HepG2 (cell line): ENCODE data around the gene NFATC2. TPM values are rescaled to one million over a fixed set of nuclear protein-coding genes. Genes with fewer than 3 reads are reported as not detected.

Experiments used
- ATAC-seq: fragments of 200-7000 bp; cut with Tn5 transposase; 3 replicates; pipeline ENCODE4 v1.9.1; 2020; ENCODE audit warnings: mild to moderate bottlenecking, moderate library complexity
- BruUV-seq: library from RNA; stranded (reverse); fragments of 400-500 nt; replicated peaks from 2 replicates; lab custom pipeline; 2021; lab: Mats Ljungman, UMichigan
- CTCF ChIA-PET: fragments of 300-600 bp; formaldehyde crosslinking; extraction: SDS; loops from one replicate; lab custom pipeline; 2021; ENCODE audit warnings: low total read pairs, inconsistent platforms, low intra/inter-chr PET ratio; lab: Yijun Ruan, JAX
- POLR2A ChIA-PET: fragments of 350-600 bp; sonication (Branson Sonifier 250); formaldehyde crosslinking; loops from one replicate; lab custom pipeline; 2020; ENCODE audit warnings: antibody characterized with exemption, inconsistent platforms; lab: Yijun Ruan, JAX
- DNase-seq: peaks from one replicate; pipeline ENCODE4 v3.0.0-alpha.2; 2015; ENCODE audit warnings: low spot score
- FAIRE-seq: peaks from 3 replicates; lab custom pipeline; 2011; peaks lifted over from hg19 to GRCh38; lab: Jason Lieb, UNC
- H2AFZ ChIP-seq: one replicate; pipeline ENCODE4 v1.6.1; 2011; ENCODE audit warnings: low read length, inconsistent platforms
- H3K27ac ChIP-seq: fragments of 300-600 bp; 3 replicates; pipeline ENCODE4 v1.8.0; 2011; ENCODE audit warnings: mixed run types, mild to moderate bottlenecking, mixed read lengths, low read length, inconsistent platforms; ENCODE audit not compliant: insufficient read depth; ENCODE audit errors: extremely low read length
- H3K27me3 ChIP-seq, 2 experiments: fragments of 200-600 bp in 1 of 2; 2 replicates in 1 of 2; 3 replicates in 1 of 2; pipeline versions ENCODE4 v1.6.0 to v1.8.0; 2011; ENCODE audit warnings: low read length in 2 of 2, mild to moderate bottlenecking in 2 of 2, moderate library complexity in 2 of 2, inconsistent platforms in 1 of 2; ENCODE audit not compliant: insufficient read depth in 2 of 2, control insufficient read depth in 1 of 2
- H3K36me3 ChIP-seq, 2 experiments: fragments of 200-600 bp in 1 of 2; replicated peaks in 1 of 2; 2 replicates in 1 of 2; 3 replicates in 1 of 2; pipeline versions ENCODE4 v1.5.1 to v1.8.0; 2011; ENCODE audit warnings: low read length in 2 of 2, inconsistent platforms in 1 of 2; ENCODE audit not compliant: insufficient read depth in 2 of 2, control insufficient read depth in 1 of 2
- H3K4me1 ChIP-seq: 2 replicates; pipeline ENCODE4 v1.5.1; 2012; ENCODE audit warnings: low read length, inconsistent platforms; ENCODE audit not compliant: insufficient read depth
- H3K4me2 ChIP-seq: 2 replicates; pipeline ENCODE4 v1.6.0; 2011; ENCODE audit warnings: low read depth, low read length, inconsistent platforms
- H3K4me3 ChIP-seq, 3 experiments: fragments of 200-600 bp in 1 of 3; sonication (generic), shearing (Covaris generic) in 1 of 3; replicated peaks in 1 of 3; 2 replicates each; pipeline ENCODE4 v1.5.1; 2011 to 2016; ENCODE audit warnings: low read length in 3 of 3, inconsistent platforms in 2 of 3, low read depth in 2 of 3, mild to moderate bottlenecking in 2 of 3, control low read depth in 1 of 3, mixed read lengths in 1 of 3; ENCODE audit not compliant: insufficient read depth in 1 of 3
- H3K79me2 ChIP-seq: one replicate; pipeline ENCODE4 v1.6.1; 2011; ENCODE audit warnings: low read length, inconsistent platforms; ENCODE audit not compliant: insufficient read depth
- H3K9ac ChIP-seq: 2 replicates; pipeline ENCODE4 v1.6.0; 2011; ENCODE audit warnings: mild to moderate bottlenecking, low read depth, low read length, inconsistent platforms; ENCODE audit not compliant: insufficient read depth
- H3K9me3 ChIP-seq: 2 replicates; pipeline ENCODE4 v1.5.1; 2012; ENCODE audit warnings: mild to moderate bottlenecking, low read length
- H4K20me1 ChIP-seq: 2 replicates; pipeline ENCODE4 v1.6.0; 2011; ENCODE audit warnings: inconsistent platforms, mild to moderate bottlenecking, low read length, moderate library complexity; ENCODE audit not compliant: insufficient read depth
- MXI1 ChIP-seq: IDR thresholded peaks from 3 replicates; pipeline ENCODE4 v1.6.1; 2012; ENCODE audit warnings: low read depth, low read length, inconsistent platforms, borderline replicate concordance
- NFRKB ChIP-seq: fragments of 450-650 bp; IDR thresholded peaks from 2 replicates; pipeline ENCODE4 v1.6.1; 2017
- RBM22 ChIP-seq: fragments of 200-400 bp; formaldehyde crosslinking; optimal IDR thresholded peaks from 2 replicates; pipeline ENCODE3; 2017; ENCODE audit warnings: mild to moderate bottlenecking, low read length, moderate library complexity
- ZC3H4 ChIP-seq: sonication (generic); formaldehyde crosslinking; IDR thresholded peaks from 2 replicates; pipeline ENCODE4 v1.4.0; 2020; ENCODE audit warnings: missing genetic modification reagents, borderline replicate concordance
- ZNF589 ChIP-seq: sonication (generic); formaldehyde crosslinking; conservative IDR thresholded peaks from 2 replicates; pipeline ENCODE4 v1.8.0; 2022; ENCODE audit warnings: mild to moderate bottlenecking, moderate library complexity, missing genetic modification reagents
- ZNF703 ChIP-seq: sonication (generic); formaldehyde crosslinking; IDR thresholded peaks from 2 replicates; pipeline ENCODE4 v1.5.1; 2020; ENCODE audit warnings: missing genetic modification reagents, mild to moderate bottlenecking, moderate library complexity, borderline replicate concordance
- WGBS: methylation state at CpG from one replicate; pipeline ENCODE4 v1.1.6; 2017; ENCODE audit warnings: low lambda C conversion rate; 5-methylcytosine and 5-hydroxymethylcytosine counted together
- in situ Hi-C: cut with HindIII; loops from 2 replicates; pipeline ENCODE4 v1.10.0; 2017; ENCODE audit warnings: low pct_unique_long_range_greater_than_20kb; ENCODE audit not compliant: extremely low pct_ligation_motif_present
- intact Hi-C: fragments of 100-400 bp; cut with micrococcal nuclease; formaldehyde crosslinking; loops from one replicate; pipeline ENCODE4 v1.10.0; 2022; ENCODE audit not compliant: unreplicated experiment
- polyA plus RNA-seq, 8 experiments: library from polyadenylated mRNA; depleted of rRNA in 3 of 8; stranded (reverse) in 7 of 8; unstranded in 1 of 8; fragments of >200 nt; fragmentation: Illumina TruSeq in 4 of 8; extraction: Trizol in 4 of 8; gene quantifications; 2 replicates each; pipeline versions ENCODE4 v1.2.1 to v1.2.3, GENCODE V29; 2011 to 2016; ENCODE audit warnings: low read depth in 4 of 8, missing spikeins in 1 of 8, mixed read lengths in 1 of 8; ENCODE audit not compliant: insufficient read depth in 1 of 8
- total RNA-seq, 5 experiments: library from RNA; depleted of rRNA; stranded (reverse); fragments of >200 nt; fragmentation: Illumina TruSeq; extraction: Trizol; gene quantifications; 2 replicates each; pipeline ENCODE4 v1.2.3, GENCODE V29; 2016; ENCODE audit warnings: low read depth in 1 of 5
- TF ChIP-seq, protein P1 (sequence below): sonication (generic); formaldehyde crosslinking; IDR thresholded peaks from 2 replicates; pipeline ENCODE4 v1.9.0; 2021; ENCODE audit warnings: missing genetic modification reagents, borderline replicate concordance
- TF ChIP-seq, protein P2 (sequence below): sonication (generic); formaldehyde crosslinking; IDR thresholded peaks from 2 replicates; pipeline ENCODE4 v1.4.0; 2020; ENCODE audit warnings: missing genetic modification reagents, borderline replicate concordance

Gene NFATC2
- total and polyA plus RNA-seq, 2 of the 13 experiments (the other 11 are each of a cell fraction or from before 2014, with no cell fraction given), result 1.9 to 3.3 TPM

DNA sequence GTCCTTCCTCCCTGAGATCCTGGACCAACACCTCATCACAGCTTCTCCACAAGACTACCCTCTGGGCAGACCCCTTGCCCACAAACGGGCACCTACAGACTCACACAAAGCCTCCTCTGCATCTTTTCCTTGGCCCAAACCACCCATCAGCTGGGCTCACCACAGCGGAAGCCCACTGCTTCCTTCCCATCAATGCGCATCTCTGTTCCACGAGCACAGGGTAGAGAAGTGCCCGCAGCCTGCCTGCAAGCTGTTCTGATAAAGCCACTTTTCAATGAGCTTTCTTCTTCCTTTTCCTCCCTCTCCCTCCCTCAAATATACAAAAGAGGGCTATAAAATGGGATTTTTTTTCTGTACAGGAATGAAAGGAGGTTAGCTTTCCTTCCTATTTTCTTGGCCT, 111.2 kb downstream of the NFATC2 start:
- 78% methylated on average over 5 of the region's 5 CpGs for WGBS
- Histone ChIP-seq H3K9ac (no peak overlapping the region), H3K27me3 (no peaks in the 10 kb centered on the region), H3K4me2 (no peak overlapping the region), H3K4me1 (peaks cover 46% of the 10 kb centered on the region), H2AFZ (no peak overlapping the region), H3K36me3 (peaks cover 11 to 34% of the 10 kb centered on the region in 2 experiments; a peak in 4 of 5 replicates), H3K79me2 (no peaks in the 10 kb centered on the region), H3K4me3 (no peak overlapping the region), H4K20me1 (no peaks in the 10 kb centered on the region), H3K27ac (no peak overlapping the region), H3K9me3 (no peaks in the 10 kb centered on the region)
- DNase-seq, result no peak
- CTCF ChIA-PET, result no interaction called here
- intact Hi-C loops (no loop called here), in situ Hi-C loops (no loop called here)
- POLR2A ChIA-PET, result no interaction called here
- FAIRE-seq, result no peak
- TF ChIP-seq RBM22 (peak; percentile 38), NFRKB (no peak)
- no peak for ATAC-seq
- BruUV-seq, result no TSS peak

DNA sequence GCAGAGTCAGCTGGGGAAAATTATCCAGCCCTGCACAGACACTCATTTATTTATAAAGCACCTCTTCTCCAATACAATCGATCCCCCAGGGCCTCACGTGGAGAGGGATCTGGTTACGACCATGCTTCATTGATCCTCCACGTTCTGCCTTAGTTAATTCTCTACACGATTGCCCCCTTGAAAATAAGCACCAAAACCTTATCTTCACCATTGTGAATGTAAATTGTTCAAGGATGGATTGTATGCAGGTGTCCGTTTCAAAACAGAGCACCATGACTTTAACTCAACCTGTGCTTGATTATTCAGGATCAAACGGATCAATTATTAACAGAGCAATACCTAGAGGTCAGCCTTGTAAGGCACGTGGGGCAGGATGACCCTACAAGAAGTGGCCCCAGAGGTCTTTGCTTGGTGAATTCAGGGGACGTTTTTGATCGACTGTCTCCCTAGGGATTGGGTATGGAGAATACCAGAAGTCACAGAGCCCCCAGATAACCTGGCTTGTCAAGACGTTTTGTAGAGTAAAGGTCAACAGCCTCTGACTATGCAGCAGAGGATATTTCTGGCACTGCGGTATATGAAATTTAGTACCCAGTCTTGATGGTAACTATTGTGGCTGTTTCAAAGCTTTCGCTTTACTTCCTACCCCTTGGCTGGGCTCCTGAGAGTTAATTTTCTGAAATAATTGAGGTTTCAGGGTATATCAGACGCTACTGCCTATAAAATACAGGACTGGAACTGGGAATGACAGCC, 112.1 kb downstream of the NFATC2 start:
- peak overlapping the region; percentile 37 for H3K4me2 ChIP-seq
- peak; percentile 43 for DNase-seq
- WGBS, result 39% methylated on average over 14 of the region's 14 CpGs
- H3K36me3 ChIP-seq, result peaks cover 11 to 31% of the 10 kb centered on the region in 2 experiments; a peak in 4 of 5 replicates
- H3K27me3 ChIP-seq, result no peaks in the 10 kb centered on the region
- H3K4me3 ChIP-seq, result no peak overlapping the region
- POLR2A ChIA-PET, result interaction anchor here (0.8 kb wide), 1 partner anchor 8 kb away, joined by 3 read pairs; no protein-coding TSS in a partner anchor
- H2AFZ ChIP-seq, result no peak overlapping the region
- CTCF ChIA-PET, result no interaction called here
- BruUV-seq, result no TSS peak
- intact Hi-C loops, result no loop called here
- peaks cover 48% of the 10 kb centered on the region for H3K4me1 ChIP-seq
- ATAC-seq, result peak; percentile 26
- H3K9ac ChIP-seq, result no peak overlapping the region
- H3K9me3 ChIP-seq, result no peaks in the 10 kb centered on the region
- in situ Hi-C loops, result no loop called here
- no peaks in the 10 kb centered on the region for H3K79me2 ChIP-seq
- FAIRE-seq, result peak; percentile 59
- H4K20me1 ChIP-seq, result no peaks in the 10 kb centered on the region
- no peak overlapping the region for H3K27ac ChIP-seq
- TF ChIP-seq MXI1 (peak; percentile 16; the same call in 1 of the 3 replicates), ZNF589 (CRISPR knock-in tag) (no peak), ZNF703 (CRISPR knock-in tag) (no peak), ZC3H4 (CRISPR knock-in tag) (no peak)
- TF ChIP-seq, protein P1, sequence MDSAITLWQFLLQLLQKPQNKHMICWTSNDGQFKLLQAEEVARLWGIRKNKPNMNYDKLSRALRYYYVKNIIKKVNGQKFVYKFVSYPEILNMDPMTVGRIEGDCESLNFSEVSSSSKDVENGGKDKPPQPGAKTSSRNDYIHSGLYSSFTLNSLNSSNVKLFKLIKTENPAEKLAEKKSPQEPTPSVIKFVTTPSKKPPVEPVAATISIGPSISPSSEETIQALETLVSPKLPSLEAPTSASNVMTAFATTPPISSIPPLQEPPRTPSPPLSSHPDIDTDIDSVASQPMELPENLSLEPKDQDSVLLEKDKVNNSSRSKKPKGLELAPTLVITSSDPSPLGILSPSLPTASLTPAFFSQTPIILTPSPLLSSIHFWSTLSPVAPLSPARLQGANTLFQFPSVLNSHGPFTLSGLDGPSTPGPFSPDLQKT (CRISPR knock-in tag), result no peak
- TF ChIP-seq, protein P2, sequence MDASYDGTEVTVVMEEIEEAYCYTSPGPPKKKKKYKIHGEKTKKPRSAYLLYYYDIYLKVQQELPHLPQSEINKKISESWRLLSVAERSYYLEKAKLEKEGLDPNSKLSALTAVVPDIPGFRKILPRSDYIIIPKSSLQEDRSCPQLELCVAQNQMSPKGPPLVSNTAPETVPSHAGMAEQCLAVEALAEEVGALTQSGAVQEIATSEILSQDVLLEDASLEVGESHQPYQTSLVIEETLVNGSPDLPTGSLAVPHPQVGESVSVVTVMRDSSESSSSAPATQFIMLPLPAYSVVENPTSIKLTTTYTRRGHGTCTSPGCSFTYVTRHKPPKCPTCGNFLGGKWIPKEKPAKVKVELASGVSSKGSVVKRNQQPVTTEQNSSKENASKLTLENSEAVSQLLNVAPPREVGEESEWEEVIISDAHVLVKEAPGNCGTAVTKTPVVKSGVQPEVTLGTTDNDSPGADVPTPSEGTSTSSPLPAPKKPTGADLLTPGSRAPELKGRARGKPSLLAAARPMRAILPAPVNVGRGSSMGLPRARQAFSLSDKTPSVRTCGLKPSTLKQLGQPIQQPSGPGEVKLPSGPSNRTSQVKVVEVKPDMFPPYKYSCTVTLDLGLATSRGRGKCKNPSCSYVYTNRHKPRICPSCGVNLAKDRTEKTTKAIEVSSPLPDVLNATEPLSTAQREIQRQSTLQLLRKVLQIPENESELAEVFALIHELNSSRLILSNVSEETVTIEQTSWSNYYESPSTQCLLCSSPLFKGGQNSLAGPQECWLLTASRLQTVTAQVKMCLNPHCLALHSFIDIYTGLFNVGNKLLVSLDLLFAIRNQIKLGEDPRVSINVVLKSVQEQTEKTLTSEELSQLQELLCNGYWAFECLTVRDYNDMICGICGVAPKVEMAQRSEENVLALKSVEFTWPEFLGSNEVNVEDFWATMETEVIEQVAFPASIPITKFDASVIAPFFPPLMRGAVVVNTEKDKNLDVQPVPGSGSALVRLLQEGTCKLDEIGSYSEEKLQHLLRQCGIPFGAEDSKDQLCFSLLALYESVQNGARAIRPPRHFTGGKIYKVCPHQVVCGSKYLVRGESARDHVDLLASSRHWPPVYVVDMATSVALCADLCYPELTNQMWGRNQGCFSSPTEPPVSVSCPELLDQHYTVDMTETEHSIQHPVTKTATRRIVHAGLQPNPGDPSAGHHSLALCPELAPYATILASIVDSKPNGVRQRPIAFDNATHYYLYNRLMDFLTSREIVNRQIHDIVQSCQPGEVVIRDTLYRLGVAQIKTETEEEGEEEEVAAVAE (CRISPR knock-in tag), result no peak
